Measurements from ENCODE around the gene SLC24A3. TPM values are rescaled to one million over a fixed set of nuclear protein-coding genes. Genes with fewer than 3 reads are reported as not detected.

Gene SLC24A3
- total and polyA plus RNA-seq, 12 donors: 0.21 to 2.6 (median 0.84) TPM

GRCh38 chr20:19431906-19432305, 219.5 kb downstream of the SLC24A3 start:
- Histone ChIP-seq H3K27ac (no peak overlapping the region), H3K27me3 (peaks cover 0 to 15% (median 0%) of the 10 kb centered on the region in 7 donors), H3K9me3 (no peaks in the 10 kb centered on the region), H3K4me3 (no peak overlapping the region), H3K4me1 (peaks cover 0 to 15% (median 0%) of the 10 kb centered on the region in 9 donors), H3K36me3 (no peaks in the 10 kb centered on the region)
- WGBS, 2 donors: 59% methylated on average over 2 of the region's 2 CpGs
- no peak for DNase-seq
- intact Hi-C loops (cut with DNase I): no loop called here
- ATAC-seq: no peak
- TF ChIP-seq CTCF (IDR thresholded peaks at IDR 0.05): no peak

- H3K27me3 ChIP-seq: peaks cover 0 to 15% (median 0%) of the 10 kb centered on the region in 7 donors
- H3K9me3 ChIP-seq: no peaks in the 10 kb centered on the region
- no peak overlapping the region for H3K4me3 ChIP-seq
- intact Hi-C loops (cut with DNase I): no loop called here
- 81 to 86% methylated on average over 10 of the region's 10 CpGs for WGBS, 2 donors
- H3K4me1 ChIP-seq: peaks cover 0 to 4% (median 0%) of the 10 kb centered on the region in 9 donors
- DNase-seq (no peak), ATAC-seq (no peak)
- no peak for TF ChIP-seq CTCF (IDR thresholded peaks at IDR 0.05)
- no peak overlapping the region for H3K27ac ChIP-seq
- H3K36me3 ChIP-seq: no peaks in the 10 kb centered on the region
Observed at GRCh38 chr20:19433371-19434350, 221.2 kb downstream of the SLC24A3 start.

- 60 to 61% methylated on average over 3 of the region's 3 CpGs for WGBS, 2 donors
- Histone ChIP-seq H3K27ac (no peak overlapping the region), H3K4me3 (no peak overlapping the region), H3K9me3 (no peaks in the 10 kb centered on the region), H3K36me3 (no peaks in the 10 kb centered on the region), H3K27me3 (peaks cover 0 to 15% (median 0%) of the 10 kb centered on the region in 7 donors), H3K4me1 (no peaks in the 10 kb centered on the region)
- intact Hi-C loops (cut with DNase I): no loop called here
- no peak for TF ChIP-seq CTCF (IDR thresholded peaks at IDR 0.05)
- ATAC-seq (no peak), DNase-seq (no peak)
Observed at GRCh38 chr20:19435316-19435715, 222.9 kb downstream of the SLC24A3 start.

- intact Hi-C loops (cut with DNase I): no loop called here
- no peaks in the 10 kb centered on the region for H3K4me1 ChIP-seq
- no peak for TF ChIP-seq CTCF (IDR thresholded peaks at IDR 0.05)
- H3K9me3 ChIP-seq: no peaks in the 10 kb centered on the region
- DNase-seq (no peak), ATAC-seq (no peak)
- no peak overlapping the region for H3K27ac ChIP-seq
- no peaks in the 10 kb centered on the region for H3K36me3 ChIP-seq
- H3K4me3 ChIP-seq: no peak overlapping the region
- H3K27me3 ChIP-seq: peaks cover 0 to 15% (median 0%) of the 10 kb centered on the region in 7 donors
Observed at GRCh38 chr20:19435821-19436220, 223.4 kb downstream of the SLC24A3 start.
